Measurements from ENCODE around the gene COMTD1.

Gene COMTD1

DNA sequence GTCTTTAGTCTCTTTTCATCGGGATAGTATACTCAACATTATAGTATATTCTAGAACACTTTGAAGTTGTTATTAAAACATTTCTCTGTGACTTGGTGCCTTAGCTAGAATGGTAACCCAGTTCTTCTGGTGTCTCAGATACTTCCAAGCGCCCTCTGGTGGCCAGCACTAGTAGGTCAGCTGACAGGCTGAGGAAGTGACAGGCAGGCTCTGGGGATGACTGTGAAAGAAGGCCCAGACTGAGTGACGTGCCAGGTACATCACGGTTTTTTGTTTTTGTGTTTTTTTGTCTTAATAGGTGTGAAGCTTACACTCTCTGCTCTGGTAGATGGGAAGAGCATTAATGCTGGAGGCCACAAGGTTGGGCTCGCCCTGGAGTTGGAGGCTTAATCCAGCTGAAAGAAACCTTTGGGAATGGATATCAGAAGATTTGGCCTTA is 5.1 kb downstream of the COMTD1 start:
- H2AFZ ChIP-seq (ENCODE audit: low read depth, low read length, severe bottlenecking): no peak overlapping the region
- H4K20me1 ChIP-seq (ENCODE audit: low read depth, low read length): no peaks in the 10 kb centered on the region; the same call in 1 of the 2 replicates
- H3K27ac ChIP-seq (ENCODE audit: low read depth, low read length): no peak overlapping the region
- H3K4me3 ChIP-seq (ENCODE audit: insufficient read depth, low read length, poor library complexity, severe bottlenecking): no peak overlapping the region
- H3K9me2 ChIP-seq (replicated peaks; ENCODE audit: insufficient read depth, low read length): no peaks in the 10 kb centered on the region
- no peaks in the 10 kb centered on the region for H3K27me3 ChIP-seq (ENCODE audit: low read length)
- H3F3A ChIP-seq (ENCODE audit: insufficient read depth): peaks cover 76% of the 10 kb centered on the region
- H3K4me2 ChIP-seq (ENCODE audit: low read depth, low read length, poor library complexity, severe bottlenecking): no peak overlapping the region
- peaks cover 17% of the 10 kb centered on the region for H3K36me3 ChIP-seq (ENCODE audit: low read length)
- H3K9ac ChIP-seq (ENCODE audit: low read length): no peak overlapping the region
- peaks cover 23% of the 10 kb centered on the region for H3K79me2 ChIP-seq (ENCODE audit: insufficient read depth, low read length)
- peak; percentile 94 for TF ChIP-seq CTCF (IDR thresholded peaks at IDR 0.05; ENCODE audit: insufficient read depth, low read length, poor library complexity, severe bottlenecking)
- no peak for TF ChIP-seq EZH2phosphoT487 (conservative IDR thresholded peaks at IDR 0.05; ENCODE audit: low read length)
- H3K9me3 ChIP-seq (ENCODE audit: insufficient read depth, low read length): no peaks in the 10 kb centered on the region

DNA sequence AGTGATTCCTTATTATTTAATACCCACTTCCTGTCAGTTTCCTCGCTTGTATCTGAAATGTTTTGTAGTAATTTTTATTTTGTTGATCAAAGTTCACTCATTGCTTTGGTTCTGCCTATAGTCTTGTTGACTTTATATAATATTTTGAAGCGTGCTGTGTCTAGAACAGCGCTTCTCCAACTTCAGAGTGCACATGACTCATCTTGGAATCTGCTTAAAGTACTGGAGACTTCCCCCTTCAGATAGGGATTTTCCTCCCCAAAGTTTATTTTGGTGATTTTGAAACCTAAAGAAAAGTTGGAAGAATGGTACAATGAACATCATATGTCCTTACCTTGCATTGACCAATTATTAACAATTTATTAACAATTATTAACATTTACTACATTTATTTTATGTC is 5.8 kb downstream of the COMTD1 start:
- Histone ChIP-seq H4K20me1 (ENCODE audit: low read depth, low read length) (no peaks in the 10 kb centered on the region; the same call in 1 of the 2 replicates), H3K4me3 (ENCODE audit: insufficient read depth, low read length, poor library complexity, severe bottlenecking) (no peak overlapping the region), H3K36me3 (ENCODE audit: low read length) (peaks cover 23% of the 10 kb centered on the region), H3K9ac (ENCODE audit: low read length) (no peak overlapping the region), H3K9me3 (ENCODE audit: insufficient read depth, low read length) (no peaks in the 10 kb centered on the region), H3K79me2 (ENCODE audit: insufficient read depth, low read length) (peaks cover 29% of the 10 kb centered on the region), H3K27ac (ENCODE audit: low read depth, low read length) (no peak overlapping the region), H3K27me3 (ENCODE audit: low read length) (no peaks in the 10 kb centered on the region), H3F3A (ENCODE audit: insufficient read depth) (peaks cover 76% of the 10 kb centered on the region), H3K4me2 (ENCODE audit: low read depth, low read length, poor library complexity, severe bottlenecking) (no peak overlapping the region), H3K9me2 (replicated peaks; ENCODE audit: insufficient read depth, low read length) (no peaks in the 10 kb centered on the region), H2AFZ (ENCODE audit: low read depth, low read length, severe bottlenecking) (no peak overlapping the region)
- TF ChIP-seq CTCF (IDR thresholded peaks at IDR 0.05; ENCODE audit: insufficient read depth, low read length, poor library complexity, severe bottlenecking) (no peak), EZH2phosphoT487 (conservative IDR thresholded peaks at IDR 0.05; ENCODE audit: low read length) (no peak)

DNA sequence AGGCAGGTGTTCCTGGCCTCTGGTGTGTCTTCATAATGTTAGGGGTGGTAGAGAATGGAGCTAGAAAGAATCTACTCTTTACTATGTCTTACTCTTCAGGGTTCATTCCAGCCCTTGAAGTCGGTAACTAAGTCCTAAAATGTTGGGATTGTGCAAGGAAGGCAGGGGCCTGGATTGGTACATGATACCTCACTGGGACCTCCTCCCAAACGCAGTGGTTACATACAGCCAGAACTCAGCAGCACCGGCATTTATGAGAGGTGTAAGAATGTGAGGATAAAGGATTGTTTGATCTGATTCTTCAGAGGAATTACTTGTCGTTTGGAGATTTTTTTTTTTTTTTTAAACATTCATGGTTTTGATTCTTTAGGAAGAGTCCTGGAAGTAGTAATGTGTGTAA is 6.9 kb downstream of the COMTD1 start:
- H3K36me3 ChIP-seq (ENCODE audit: low read length): peaks cover 27% of the 10 kb centered on the region
- no peak overlapping the region for H3K4me2 ChIP-seq (ENCODE audit: low read depth, low read length, poor library complexity, severe bottlenecking)
- H3K79me2 ChIP-seq (ENCODE audit: insufficient read depth, low read length): peaks cover 41% of the 10 kb centered on the region
- H3K9me2 ChIP-seq (replicated peaks; ENCODE audit: insufficient read depth, low read length): no peaks in the 10 kb centered on the region
- peak overlapping the region; percentile 18; the same call in 1 of the 2 replicates for H3K27ac ChIP-seq (ENCODE audit: low read depth, low read length)
- no peak overlapping the region for H2AFZ ChIP-seq (ENCODE audit: low read depth, low read length, severe bottlenecking)
- no peaks in the 10 kb centered on the region for H3K27me3 ChIP-seq (ENCODE audit: low read length)
- no peak overlapping the region for H3K4me3 ChIP-seq (ENCODE audit: insufficient read depth, low read length, poor library complexity, severe bottlenecking)
- TF ChIP-seq EZH2phosphoT487 (conservative IDR thresholded peaks at IDR 0.05; ENCODE audit: low read length) (no peak), CTCF (IDR thresholded peaks at IDR 0.05; ENCODE audit: insufficient read depth, low read length, poor library complexity, severe bottlenecking) (no peak)
- peaks cover 2% of the 10 kb centered on the region; the same call in 1 of the 2 replicates for H4K20me1 ChIP-seq (ENCODE audit: low read depth, low read length)
- no peak overlapping the region for H3K9ac ChIP-seq (ENCODE audit: low read length)
- no peaks in the 10 kb centered on the region for H3K9me3 ChIP-seq (ENCODE audit: insufficient read depth, low read length)
- peaks cover 67% of the 10 kb centered on the region for H3F3A ChIP-seq (ENCODE audit: insufficient read depth)

Data from SU-DHL-6 (cell line).